OCI-LY1 (cell line): Measurements from ENCODE around the gene MESD.

Source experiments
- H2AFZ ChIP-seq: fragments of 200-600 bp; sonication (generic), shearing (Covaris generic); 2 replicates; pipeline ENCODE4 v1.6.0; 2014; ENCODE audit warnings: antibody characterized with exemption, mild to moderate bottlenecking, low read length
- H3F3A ChIP-seq: fragments of 200-600 bp; sonication (generic), shearing (Covaris generic); 2 replicates; pipeline ENCODE4 v1.6.0; 2014; ENCODE audit warnings: mild to moderate bottlenecking, antibody characterized with exemption, low read length, moderate library complexity; ENCODE audit not compliant: insufficient read depth
- H3K27ac ChIP-seq: fragments of 200-600 bp; sonication (generic); 2 replicates; pipeline ENCODE4 v1.5.1; 2014; ENCODE audit warnings: low read length, mixed run types, mild to moderate bottlenecking, low read depth; ENCODE audit not compliant: poor library complexity, severe bottlenecking
- H3K27me3 ChIP-seq: fragments of 200-600 bp; sonication (generic); 2 replicates; pipeline ENCODE4 v1.6.0; 2014; ENCODE audit warnings: antibody characterized with exemption, mild to moderate bottlenecking, low read length, moderate library complexity; ENCODE audit not compliant: insufficient read depth
- H3K36me3 ChIP-seq: fragments of 200-600 bp; sonication (generic); 2 replicates; pipeline ENCODE4 v1.6.1; 2014; ENCODE audit warnings: mild to moderate bottlenecking, antibody characterized with exemption, low read length, moderate library complexity, mixed read lengths; ENCODE audit not compliant: insufficient read depth
- H3K4me1 ChIP-seq: fragments of 200-600 bp; sonication (generic); 2 replicates; pipeline ENCODE4 v1.5.1; 2014; ENCODE audit warnings: mild to moderate bottlenecking, low read length, moderate library complexity; ENCODE audit not compliant: insufficient read depth, severe bottlenecking
- H3K4me2 ChIP-seq: fragments of 200-600 bp; sonication (generic), shearing (Covaris generic); 2 replicates; pipeline ENCODE4 v1.6.1; 2014; ENCODE audit warnings: low read length
- H3K4me3 ChIP-seq: fragments of 200-600 bp; sonication (generic); 2 replicates; pipeline ENCODE4 v1.5.1; 2014; ENCODE audit warnings: low read length, low read depth, mild to moderate bottlenecking, mixed read lengths; ENCODE audit not compliant: poor library complexity, severe bottlenecking
- H3K79me2 ChIP-seq: fragments of 200-600 bp; shearing (Covaris generic); 2 replicates; pipeline ENCODE4 v1.6.1; 2016; ENCODE audit warnings: mixed run types, low read length, mixed read lengths; ENCODE audit not compliant: insufficient read depth
- H3K9ac ChIP-seq: fragments of 200-600 bp; sonication (generic), shearing (Covaris generic); 2 replicates; pipeline ENCODE4 v1.6.1; 2014; ENCODE audit warnings: mild to moderate bottlenecking, low read length, mixed read lengths
- H3K9me2 ChIP-seq: fragments of 200-600 bp; sonication (generic), shearing (Covaris generic); 2 replicates; pipeline ENCODE4 v1.6.1; 2014; ENCODE audit warnings: low read depth, mild to moderate bottlenecking, low read length, mixed read lengths
- H3K9me3 ChIP-seq: fragments of 200-600 bp; shearing (Covaris generic); 2 replicates; pipeline ENCODE4 v1.6.1; 2014; ENCODE audit warnings: low read length, mixed read lengths
- H4K20me1 ChIP-seq: fragments of 200-600 bp; sonication (generic), shearing (Covaris generic); 2 replicates; pipeline ENCODE4 v1.6.0; 2016; ENCODE audit warnings: mild to moderate bottlenecking, low read length; ENCODE audit not compliant: insufficient read depth
- EZH2 ChIP-seq: fragments of 200-600 bp; sonication (generic), shearing (Covaris generic); IDR thresholded peaks from 2 replicates; pipeline ENCODE4 v1.8.0; 2017; ENCODE audit warnings: borderline replicate concordance, mixed run types, mild to moderate bottlenecking, antibody characterized with exemption, low read length, moderate library complexity, mixed read lengths
- TF ChIP-seq, protein P1 (sequence below): fragments of 200-600 bp; sonication (generic), shearing (Covaris generic); IDR thresholded peaks from 2 replicates; pipeline ENCODE4 v1.5.1; 2017; ENCODE audit warnings: mild to moderate bottlenecking, antibody characterized with exemption, low read length, moderate library complexity, mixed read lengths

Gene MESD

GRCh38 chr15:80969316-80969715, 20.3 kb downstream of the MESD start:
- Histone ChIP-seq H3K4me1 (no peaks in the 10 kb centered on the region), H3K9me3 (no peaks in the 10 kb centered on the region), H4K20me1 (no peaks in the 10 kb centered on the region), H3K27me3 (no peaks in the 10 kb centered on the region), H3F3A (no peaks in the 10 kb centered on the region), H3K36me3 (peaks cover 10% of the 10 kb centered on the region; the same call in 1 of the 2 replicates), H3K79me2 (no peaks in the 10 kb centered on the region), H3K9me2 (no peaks in the 10 kb centered on the region), H3K4me3 (no peak overlapping the region), H3K9ac (no peak overlapping the region), H2AFZ (no peak overlapping the region), H3K27ac (no peak overlapping the region), H3K4me2 (no peak overlapping the region)
- TF ChIP-seq EZH2, result no peak
- TF ChIP-seq, protein P1, sequence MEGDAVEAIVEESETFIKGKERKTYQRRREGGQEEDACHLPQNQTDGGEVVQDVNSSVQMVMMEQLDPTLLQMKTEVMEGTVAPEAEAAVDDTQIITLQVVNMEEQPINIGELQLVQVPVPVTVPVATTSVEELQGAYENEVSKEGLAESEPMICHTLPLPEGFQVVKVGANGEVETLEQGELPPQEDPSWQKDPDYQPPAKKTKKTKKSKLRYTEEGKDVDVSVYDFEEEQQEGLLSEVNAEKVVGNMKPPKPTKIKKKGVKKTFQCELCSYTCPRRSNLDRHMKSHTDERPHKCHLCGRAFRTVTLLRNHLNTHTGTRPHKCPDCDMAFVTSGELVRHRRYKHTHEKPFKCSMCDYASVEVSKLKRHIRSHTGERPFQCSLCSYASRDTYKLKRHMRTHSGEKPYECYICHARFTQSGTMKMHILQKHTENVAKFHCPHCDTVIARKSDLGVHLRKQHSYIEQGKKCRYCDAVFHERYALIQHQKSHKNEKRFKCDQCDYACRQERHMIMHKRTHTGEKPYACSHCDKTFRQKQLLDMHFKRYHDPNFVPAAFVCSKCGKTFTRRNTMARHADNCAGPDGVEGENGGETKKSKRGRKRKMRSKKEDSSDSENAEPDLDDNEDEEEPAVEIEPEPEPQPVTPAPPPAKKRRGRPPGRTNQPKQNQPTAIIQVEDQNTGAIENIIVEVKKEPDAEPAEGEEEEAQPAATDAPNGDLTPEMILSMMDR, result no peak

DNA sequence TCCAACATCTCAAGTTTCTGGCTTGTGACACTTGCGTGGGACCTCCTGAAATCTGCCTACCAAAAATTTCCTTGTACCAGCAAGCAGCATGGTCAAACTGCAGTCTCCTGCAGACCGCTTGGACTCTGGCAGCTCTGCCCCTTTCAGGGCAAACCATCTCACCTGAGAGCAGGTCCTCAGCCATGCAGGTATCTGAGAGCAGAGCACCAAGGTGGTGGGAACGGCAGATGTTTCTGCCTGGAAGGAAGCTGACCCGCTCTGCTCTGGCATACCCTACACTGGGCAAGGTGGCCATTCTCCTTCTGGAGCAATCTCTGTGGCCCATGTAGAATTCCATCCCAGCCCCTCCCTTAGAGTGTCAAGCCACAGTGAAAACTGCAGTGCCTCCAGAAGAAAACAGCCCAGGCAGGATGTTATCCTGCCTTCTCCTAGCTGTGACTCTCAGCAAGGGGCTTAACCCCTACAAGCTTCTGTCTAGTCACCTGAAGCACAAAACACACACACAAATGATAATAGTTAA, 21.6 kb downstream of the MESD start:
- Histone ChIP-seq H3K4me1 (no peaks in the 10 kb centered on the region), H3K9me3 (no peaks in the 10 kb centered on the region), H2AFZ (no peak overlapping the region), H3K36me3 (peaks cover 10% of the 10 kb centered on the region; the same call in 1 of the 2 replicates), H3K9ac (no peak overlapping the region), H4K20me1 (no peaks in the 10 kb centered on the region), H3F3A (no peaks in the 10 kb centered on the region), H3K27me3 (no peaks in the 10 kb centered on the region), H3K27ac (no peak overlapping the region), H3K9me2 (no peaks in the 10 kb centered on the region), H3K79me2 (no peaks in the 10 kb centered on the region), H3K4me3 (no peak overlapping the region), H3K4me2 (no peak overlapping the region)
- TF ChIP-seq, protein P1, result no peak
- TF ChIP-seq EZH2, result no peak

- H3K27ac ChIP-seq, result no peak overlapping the region
- peaks cover 10% of the 10 kb centered on the region; the same call in 1 of the 2 replicates for H3K36me3 ChIP-seq
- no peaks in the 10 kb centered on the region for H3F3A ChIP-seq
- H3K4me1 ChIP-seq, result no peaks in the 10 kb centered on the region
- H4K20me1 ChIP-seq, result no peaks in the 10 kb centered on the region
- no peaks in the 10 kb centered on the region for H3K9me3 ChIP-seq
- no peaks in the 10 kb centered on the region for H3K27me3 ChIP-seq
- H3K4me2 ChIP-seq, result no peak overlapping the region
- H3K9me2 ChIP-seq, result no peaks in the 10 kb centered on the region
- no peak overlapping the region for H2AFZ ChIP-seq
- H3K4me3 ChIP-seq, result no peak overlapping the region
- H3K9ac ChIP-seq, result no peak overlapping the region
- no peaks in the 10 kb centered on the region for H3K79me2 ChIP-seq
- TF ChIP-seq EZH2, result no peak
Observed at GRCh38 chr15:80967451-80967850, 22.2 kb downstream of the MESD start.
